ENCODE measurements around the gene CNKSR1. TPM values are rescaled to one million over a fixed set of nuclear protein-coding genes. Genes with fewer than 3 reads are reported as not detected.

Gene CNKSR1, protein sequence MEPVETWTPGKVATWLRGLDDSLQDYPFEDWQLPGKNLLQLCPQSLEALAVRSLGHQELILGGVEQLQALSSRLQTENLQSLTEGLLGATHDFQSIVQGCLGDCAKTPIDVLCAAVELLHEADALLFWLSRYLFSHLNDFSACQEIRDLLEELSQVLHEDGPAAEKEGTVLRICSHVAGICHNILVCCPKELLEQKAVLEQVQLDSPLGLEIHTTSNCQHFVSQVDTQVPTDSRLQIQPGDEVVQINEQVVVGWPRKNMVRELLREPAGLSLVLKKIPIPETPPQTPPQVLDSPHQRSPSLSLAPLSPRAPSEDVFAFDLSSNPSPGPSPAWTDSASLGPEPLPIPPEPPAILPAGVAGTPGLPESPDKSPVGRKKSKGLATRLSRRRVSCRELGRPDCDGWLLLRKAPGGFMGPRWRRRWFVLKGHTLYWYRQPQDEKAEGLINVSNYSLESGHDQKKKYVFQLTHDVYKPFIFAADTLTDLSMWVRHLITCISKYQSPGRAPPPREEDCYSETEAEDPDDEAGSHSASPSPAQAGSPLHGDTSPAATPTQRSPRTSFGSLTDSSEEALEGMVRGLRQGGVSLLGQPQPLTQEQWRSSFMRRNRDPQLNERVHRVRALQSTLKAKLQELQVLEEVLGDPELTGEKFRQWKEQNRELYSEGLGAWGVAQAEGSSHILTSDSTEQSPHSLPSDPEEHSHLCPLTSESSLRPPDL
- 1.4 TPM for polyA plus RNA-seq (2013, experiment 1 of 2; ENCODE audit: insufficient read length)
- polyA plus RNA-seq (2013, experiment 2 of 2; ENCODE audit: insufficient read length), result 0.64 TPM

- DNase-seq, result no peak
Observed at GRCh38 chr1:26177182-26177684, at the start of gene CNKSR1. Gene CNKSR1, plus strand, starts transcription at chr1:26177491. Its CDS starts 57 bp downstream, at chr1:26177548.

DNA sequence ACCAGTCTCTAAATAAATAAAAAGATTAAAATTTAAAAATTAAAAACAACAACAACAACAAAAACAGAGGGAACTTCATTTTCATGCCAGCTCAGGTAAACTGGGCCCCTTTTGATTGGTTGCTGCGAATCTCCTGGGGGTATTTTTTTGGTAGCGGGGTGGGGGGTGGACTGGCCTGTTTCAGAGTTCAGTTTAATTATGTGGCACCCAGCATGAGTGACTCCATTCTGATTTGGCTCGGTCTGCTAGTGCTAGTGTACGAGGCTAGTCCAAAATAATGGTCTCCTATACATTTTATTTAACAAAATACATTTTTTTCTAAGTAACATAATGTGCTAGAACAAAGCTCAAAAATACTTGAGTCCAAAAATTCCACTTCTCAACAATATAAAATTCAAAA, 47.5 kb upstream of the CNKSR1 start:
- no peak for DNase-seq

DNA sequence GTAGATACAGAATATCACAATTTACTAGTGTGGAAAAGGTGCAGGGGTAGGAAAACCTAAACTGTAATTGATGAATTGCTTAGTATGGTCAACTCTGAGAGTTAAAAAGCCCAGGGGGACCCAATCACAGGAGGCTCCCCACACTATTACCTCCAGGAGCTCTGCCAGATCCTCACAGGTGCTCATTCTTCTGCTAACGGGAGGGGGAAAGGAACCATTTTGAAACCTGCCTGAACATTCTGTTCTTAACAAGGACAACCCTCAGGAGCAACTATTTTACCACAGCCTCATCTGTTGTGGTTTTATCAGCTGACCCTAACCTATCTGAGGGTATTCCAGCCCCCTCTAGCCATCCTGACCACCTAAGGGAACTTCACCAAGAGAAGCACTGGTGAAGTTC, 46.6 kb upstream of the CNKSR1 start:
- no peak for DNase-seq

- DNase-seq, result no peak
Observed at GRCh38 chr1:26132128-26132833, 45.0 kb upstream of the CNKSR1 start.

- DNase-seq, result no peak
Observed at GRCh38 chr1:26132834-26133167, 44.5 kb upstream of the CNKSR1 start.

DNA sequence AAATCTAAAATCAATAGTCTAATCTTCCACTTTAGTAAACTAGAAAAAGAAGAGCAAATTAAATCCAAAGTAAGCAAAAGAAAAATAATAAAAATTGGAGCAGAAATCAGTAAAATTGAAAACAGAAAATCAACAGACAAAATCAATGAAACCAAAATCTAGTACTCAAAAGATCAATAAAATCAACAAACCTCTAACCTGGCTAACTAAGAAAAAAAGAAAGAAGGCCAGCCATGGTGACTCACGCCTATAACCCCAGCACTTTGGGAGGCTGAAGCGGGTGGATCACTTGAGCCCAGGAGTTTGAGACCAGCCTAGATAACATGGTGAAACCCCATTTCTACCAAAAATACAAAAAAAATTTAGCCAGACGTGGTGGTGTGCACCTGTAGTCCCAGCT, 42.8 kb upstream of the CNKSR1 start:
- DNase-seq, result no peak

- DNase-seq, result no peak
Observed at GRCh38 chr1:26138974-26139558, 38.2 kb upstream of the CNKSR1 start.

DNA sequence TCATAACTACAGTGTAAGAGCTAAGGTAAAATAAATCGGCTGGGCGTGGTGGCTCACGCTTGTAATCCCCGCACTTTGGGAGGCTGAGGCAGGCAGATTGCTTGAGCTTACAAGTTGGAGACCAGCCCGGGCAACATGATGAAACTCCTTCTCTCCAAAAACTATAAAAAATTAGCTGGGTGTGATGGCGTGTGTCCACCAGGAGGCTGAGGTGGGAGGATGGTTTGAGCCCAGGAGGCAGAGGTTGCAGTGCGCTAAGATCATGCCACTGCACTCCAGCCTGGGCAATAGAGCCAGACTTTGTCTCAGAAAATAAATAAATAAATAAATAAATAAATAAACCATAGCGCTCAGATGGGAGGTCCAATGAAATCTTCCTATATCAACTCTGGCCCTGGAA, 35.1 kb upstream of the CNKSR1 start:
- DNase-seq, result no peak

DNA sequence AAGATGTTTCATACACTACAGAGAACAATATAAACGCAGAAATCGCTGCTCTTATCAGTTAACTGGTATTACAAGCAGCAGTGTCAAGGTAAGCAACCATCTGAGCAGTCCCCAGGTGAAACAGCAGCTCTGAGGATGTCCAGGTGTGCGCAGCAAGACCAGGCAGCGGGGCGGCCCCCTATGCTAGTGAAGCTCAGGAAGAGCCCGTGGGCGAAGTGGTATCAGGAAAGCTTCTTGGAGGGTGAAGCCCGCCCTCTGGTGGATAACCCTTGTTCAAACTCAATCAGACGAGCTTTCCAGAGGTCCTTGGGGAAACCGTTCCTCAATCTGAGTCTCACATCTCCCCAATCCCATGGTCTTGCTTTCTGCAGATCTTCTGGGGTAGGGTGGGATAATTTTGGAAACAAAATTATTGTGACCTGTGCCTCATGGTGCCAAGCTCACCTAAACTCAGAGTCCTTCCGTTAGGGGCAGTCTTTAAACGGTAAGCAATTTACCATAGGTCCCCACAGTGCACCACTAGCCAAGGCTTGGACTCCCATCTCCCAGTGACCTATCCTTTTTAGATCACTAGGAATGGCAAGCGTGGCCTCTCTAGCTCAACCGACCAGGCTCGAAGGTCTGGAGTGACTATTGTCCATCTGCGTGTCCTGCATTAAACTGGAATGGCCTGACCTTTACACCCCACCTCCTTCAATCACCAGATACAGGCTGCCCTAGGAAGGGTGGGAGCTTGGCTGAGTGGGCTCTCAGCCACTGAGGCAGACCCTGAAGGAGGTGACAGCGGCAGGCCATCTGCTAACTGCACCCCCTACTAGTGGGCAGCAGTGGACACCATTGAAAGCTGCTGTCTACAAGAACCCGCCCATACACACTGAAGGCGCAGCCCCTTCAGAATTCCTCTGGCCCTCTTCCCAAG, 32.0 kb upstream of the CNKSR1 start:
- peak; percentile 73 for DNase-seq

GRCh38 chr1:26145960-26146294, 31.4 kb upstream of the CNKSR1 start:
- no peak for DNase-seq

DNA sequence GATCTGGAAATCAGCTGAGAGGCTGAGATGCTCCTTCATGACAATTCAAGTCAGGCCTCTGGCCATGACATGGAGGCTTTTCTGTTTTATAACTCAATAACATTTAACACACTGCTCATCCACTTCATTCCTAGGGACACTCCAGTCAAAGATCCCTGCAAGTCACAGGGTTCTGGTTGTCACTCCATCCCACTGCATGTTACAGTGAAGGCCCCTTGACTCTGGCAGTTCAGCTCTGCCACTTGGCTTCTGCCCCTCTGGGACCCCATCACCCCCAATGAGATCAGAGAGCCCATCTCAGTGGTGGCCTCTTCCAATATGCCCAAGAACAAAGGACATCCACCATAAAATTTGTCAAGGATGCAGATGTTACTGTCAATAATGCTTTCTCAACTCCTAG, 28.4 kb upstream of the CNKSR1 start:
- DNase-seq, result no peak

- DNase-seq, result no peak
Observed at GRCh38 chr1:26153966-26154532, 23.2 kb upstream of the CNKSR1 start.

- no peak for DNase-seq
Observed at GRCh38 chr1:26154750-26155149, 22.5 kb upstream of the CNKSR1 start.

GRCh38 chr1:26155370-26156284, 21.7 kb upstream of the CNKSR1 start:
- DNase-seq, result no peak

DNA sequence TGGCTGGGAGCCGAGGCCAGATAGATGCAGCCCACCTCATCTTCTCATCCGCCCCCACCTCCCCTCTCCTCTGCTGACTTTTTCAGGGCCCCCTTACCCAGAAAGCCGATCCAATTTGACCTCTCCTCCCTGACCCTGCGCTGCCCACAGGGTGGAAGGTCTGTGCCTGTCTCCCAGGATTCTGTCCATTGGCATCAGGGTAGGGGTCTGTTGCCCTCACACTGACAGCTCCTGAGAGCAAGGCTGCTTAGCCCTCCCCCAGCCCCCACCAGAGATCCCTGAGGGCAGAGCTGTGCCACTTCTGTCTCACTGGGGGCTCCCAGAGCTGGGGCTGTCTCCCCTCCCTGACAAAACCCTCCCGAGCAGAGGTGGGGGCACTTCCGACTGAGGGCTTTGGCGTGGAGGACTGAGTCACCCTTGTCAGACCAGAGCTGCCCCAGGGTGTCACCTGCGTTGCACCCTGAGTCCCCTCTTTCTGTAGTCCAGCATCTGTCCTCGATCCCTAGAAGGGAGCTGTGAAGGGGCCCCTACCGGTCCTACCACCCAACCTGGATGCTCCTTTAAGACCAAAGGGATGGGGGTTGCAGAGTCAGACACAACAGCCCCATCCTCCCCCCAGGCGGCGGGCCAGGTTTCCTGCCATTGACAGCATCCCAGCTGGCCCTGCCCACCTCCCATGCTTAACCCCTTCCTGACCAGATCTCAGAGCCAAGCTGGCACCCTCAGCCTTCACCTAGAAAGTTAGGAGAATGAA, 20.8 kb upstream of the CNKSR1 start:
- DNase-seq, result no peak

DNA sequence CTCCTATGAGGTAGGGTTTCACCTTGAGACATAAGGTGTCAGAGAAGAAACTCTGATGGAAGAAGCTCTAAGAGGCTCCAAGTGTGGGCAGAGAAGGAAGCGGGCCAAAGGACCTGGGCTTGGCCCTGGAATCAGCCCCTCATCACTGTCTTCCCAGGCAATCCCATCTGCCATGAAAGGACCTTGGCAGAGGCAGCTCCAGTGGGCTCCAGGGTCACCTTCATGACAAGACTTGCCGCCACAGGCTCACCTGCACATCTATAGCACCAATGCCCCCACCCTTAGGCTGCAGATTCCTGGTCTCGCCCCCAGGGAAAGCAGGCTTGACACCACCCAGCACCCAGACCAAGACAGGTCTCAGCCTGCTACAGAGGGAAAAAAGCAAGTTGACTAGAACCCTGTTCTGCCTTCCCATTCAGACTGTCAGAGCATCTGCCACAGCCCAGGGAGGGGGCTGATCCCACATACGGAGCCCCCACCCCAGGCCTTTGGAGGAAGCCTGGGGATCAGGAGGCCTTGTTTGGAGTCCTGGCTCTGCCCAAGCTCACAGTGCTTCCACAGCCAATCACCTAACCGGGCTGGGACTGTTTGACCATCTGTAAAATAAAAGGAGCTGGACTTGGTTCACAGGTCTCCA, 18.9 kb upstream of the CNKSR1 start:
- no peak for DNase-seq

GRCh38 chr1:26158908-26159742, 18.2 kb upstream of the CNKSR1 start, which contains the start of gene FAM110D:
Gene FAM110D, plus strand, starts transcription at chr1:26159079. Its CDS starts 2,213 bp downstream, at chr1:26161292.
- DNase-seq, result no peak

DNA sequence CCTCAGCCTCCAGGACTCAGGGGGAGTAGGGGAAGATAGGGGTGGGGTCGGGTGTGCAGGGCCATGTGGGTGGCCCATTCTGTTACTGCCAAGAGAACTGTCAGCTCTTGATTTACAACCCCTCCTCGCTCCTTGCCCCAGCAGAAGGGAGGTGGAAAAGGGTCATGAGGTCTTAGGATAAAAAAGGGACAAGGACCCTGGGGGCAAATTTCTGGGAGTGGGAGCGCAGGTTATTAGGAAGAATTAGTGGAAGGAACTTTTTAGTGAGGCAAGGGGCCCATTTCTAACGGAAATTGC, 17.6 kb upstream of the CNKSR1 start:
- no peak for DNase-seq

Data from fibroblast of skin of back (primary cell).